Liver (tissue), 9 donors: ENCODE results near the gene GTF2F2. TPM values are rescaled to one million over a fixed set of nuclear protein-coding genes. Genes with fewer than 3 reads are reported as not detected.

Source experiments
- DNase-seq: peaks from one replicate; pipeline ENCODE4 v3.0.0-alpha.2; 2017; ENCODE audit warnings: low spot score
- H3K27ac ChIP-seq, 2 donors: one replicate each; pipeline ENCODE4 v1.7.0; 2013; ENCODE audit warnings: inconsistent platforms in 2 of 2, low read length in 2 of 2, control low read depth in 1 of 2, low read depth in 1 of 2, mild to moderate bottlenecking in 1 of 2
- H3K27me3 ChIP-seq, 4 donors: one replicate each; pipeline versions ENCODE4 v1.6.1 to v1.7.0; 2013; ENCODE audit warnings: low read length in 3 of 4, inconsistent platforms in 1 of 4, mild to moderate bottlenecking in 1 of 4, moderate library complexity in 1 of 4; ENCODE audit not compliant: control insufficient read depth in 4 of 4, insufficient read depth in 4 of 4
- H3K36me3 ChIP-seq, 4 donors: one replicate each; pipeline versions ENCODE4 v1.6.1 to v1.7.0; 2013; ENCODE audit warnings: low read length in 3 of 4, mild to moderate bottlenecking in 3 of 4, low read depth in 1 of 4, moderate library complexity in 1 of 4; ENCODE audit not compliant: control insufficient read depth in 4 of 4, insufficient read depth in 3 of 4
- H3K4me1 ChIP-seq, 4 donors: one replicate each; pipeline versions ENCODE4 v1.6.1 to v1.7.0; 2013; ENCODE audit warnings: low read length in 3 of 4, mild to moderate bottlenecking in 3 of 4, moderate library complexity in 1 of 4; ENCODE audit not compliant: control insufficient read depth in 4 of 4, insufficient read depth in 4 of 4
- H3K4me3 ChIP-seq, 3 donors: one replicate each; pipeline versions ENCODE4 v1.6.1 to v1.7.0; 2013; ENCODE audit warnings: low read length in 3 of 3, control low read depth in 1 of 3, low read depth in 1 of 3, mild to moderate bottlenecking in 1 of 3
- H3K9ac ChIP-seq, 2 donors: one replicate each; pipeline ENCODE4 v1.7.0; 2013; ENCODE audit warnings: low read length in 2 of 2, mild to moderate bottlenecking in 2 of 2, moderate library complexity in 2 of 2, control low read depth in 1 of 2, low read depth in 1 of 2
- H3K9me3 ChIP-seq, 4 donors: one replicate each; pipeline versions ENCODE4 v1.6.1 to v1.7.0; 2013; ENCODE audit warnings: low read length in 3 of 4; ENCODE audit not compliant: control insufficient read depth in 4 of 4
- EGR1 ChIP-seq, 2 donors: IDR thresholded peaks; 2 replicates each; pipeline ENCODE4 v1.6.1; 2016 to 2018; ENCODE audit warnings: antibody characterized with exemption in 2 of 2, low read depth in 2 of 2
- FOXA1 ChIP-seq: IDR thresholded peaks from 2 replicates; pipeline ENCODE4 v1.6.1; 2016; ENCODE audit warnings: antibody characterized with exemption
- FOXA2 ChIP-seq: IDR thresholded peaks from 2 replicates; pipeline ENCODE4 v1.6.1; 2016; ENCODE audit warnings: antibody characterized with exemption
- GABPA ChIP-seq, 2 donors: IDR thresholded peaks in 1 of 2; conservative IDR thresholded peaks in 1 of 2; 2 replicates each; pipeline ENCODE4 v1.6.1; 2016; ENCODE audit warnings: antibody characterized with exemption in 2 of 2, mild to moderate bottlenecking in 1 of 2, moderate library complexity in 1 of 2
- HNF4A ChIP-seq, 2 donors: conservative IDR thresholded peaks; 2 replicates each; pipeline ENCODE4 v1.6.1; 2016; ENCODE audit warnings: antibody characterized with exemption in 2 of 2, mild to moderate bottlenecking in 2 of 2
- HNF4G ChIP-seq: IDR thresholded peaks from 2 replicates; pipeline ENCODE4 v1.6.1; 2016; ENCODE audit warnings: antibody characterized with exemption
- JUND ChIP-seq, 2 donors: IDR thresholded peaks; 2 replicates each; pipeline ENCODE4 v1.6.1; 2016; ENCODE audit warnings: antibody characterized with exemption in 2 of 2
- NR2F2 ChIP-seq: IDR thresholded peaks from 2 replicates; pipeline ENCODE4 v1.6.1; 2016; ENCODE audit warnings: antibody characterized with exemption
- RAD21 ChIP-seq, 2 donors: IDR thresholded peaks; 2 replicates each; pipeline ENCODE4 v1.6.1; 2016; ENCODE audit warnings: antibody characterized with exemption in 2 of 2, mild to moderate bottlenecking in 2 of 2
- RXRA ChIP-seq, 2 donors: IDR thresholded peaks; 2 replicates each; pipeline ENCODE4 v1.6.1; 2017 to 2018; ENCODE audit warnings: antibody characterized with exemption in 2 of 2, mild to moderate bottlenecking in 1 of 2
- SP1 ChIP-seq: IDR thresholded peaks from 2 replicates; pipeline ENCODE4 v1.6.1; 2018; ENCODE audit warnings: antibody characterized with exemption, mild to moderate bottlenecking
- TAF1 ChIP-seq: conservative IDR thresholded peaks from 2 replicates; pipeline ENCODE4 v1.6.1; 2016; ENCODE audit warnings: antibody characterized with exemption, mild to moderate bottlenecking
- YY1 ChIP-seq: IDR thresholded peaks from 2 replicates; pipeline ENCODE4 v1.6.1; 2016; ENCODE audit warnings: antibody characterized with exemption, mild to moderate bottlenecking
- WGBS: extraction: QIAGEN DNeasy Blood & Tissue Kit; methylation state at CpG from one replicate; pipeline ENCODE4 v1.1.7; 2013; 5-methylcytosine and 5-hydroxymethylcytosine counted together
- polyA plus RNA-seq, 2 donors: library from polyadenylated mRNA; stranded (reverse) in 1 of 2; unstranded in 1 of 2; fragments of 200-250 nt in 1 of 2; fragments of >200 nt in 1 of 2; fragmentation: Nextera tagmentation in 1 of 2; extraction: Ambion mirVana in 1 of 2; gene quantifications; one replicate each; pipeline versions ENCODE4 v1.2.1 to v1.2.3, GENCODE V29; 2013 to 2015
- total RNA-seq, 2 donors: library from RNA; depleted of rRNA; stranded (reverse); fragments of >200 nt; gene quantifications; one replicate each; pipeline ENCODE4 v1.2.3, GENCODE V29; 2014
- TF ChIP-seq, protein P1 (sequence below): IDR thresholded peaks from 2 replicates; pipeline ENCODE4 v1.6.1; 2016; ENCODE audit warnings: antibody characterized with exemption
- TF ChIP-seq, protein P2 (sequence below): fragments of 150-350 bp; IDR thresholded peaks from 2 replicates; pipeline ENCODE4 v1.5.1; 2017; ENCODE audit warnings: improper control_type of control experiment, low read depth, low read length; ENCODE audit not compliant: missing input control
- TF ChIP-seq, protein P3 (sequence below): IDR thresholded peaks from 2 replicates; pipeline ENCODE4 v1.6.1; 2016; ENCODE audit warnings: antibody characterized with exemption
- TF ChIP-seq, protein P4 (sequence below): IDR thresholded peaks from 2 replicates; pipeline ENCODE4 v1.6.1; 2016; ENCODE audit warnings: antibody characterized with exemption
- donor health status: healthy.
- donor health status: healthy.
- donor health status: healthy.
- donor health status: healthy.
- donor health status: healthy.

The GTF2F2 gene
- total and polyA plus RNA-seq, 4 donors = 6.0 to 8.5 (median 7.3) TPM

DNA sequence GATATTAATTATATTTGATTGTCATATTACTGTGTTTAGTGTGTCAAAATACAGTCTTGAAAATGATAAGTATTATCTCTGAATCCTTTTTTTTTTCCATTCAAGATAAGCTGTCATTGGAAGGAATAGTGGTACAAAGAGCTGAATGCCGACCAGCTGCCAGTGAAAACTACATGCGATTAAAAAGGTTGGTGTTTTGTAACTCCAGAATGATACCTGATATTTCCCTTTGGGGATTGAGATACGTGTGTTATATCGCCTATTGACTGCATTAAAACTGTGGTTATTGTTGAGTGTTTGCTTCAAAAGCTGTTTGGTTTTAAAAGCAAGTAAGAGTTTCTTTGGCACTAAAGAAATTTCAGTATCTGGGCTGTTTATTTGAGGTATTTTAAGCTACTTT is 87.0 kb downstream of the GTF2F2 start:
- Histone ChIP-seq H3K4me3 (no peak overlapping the region), H3K4me1 (peaks cover 0 to 8% (median 4%) of the 10 kb centered on the region in 4 donors), H3K9me3 (no peaks in the 10 kb centered on the region), H3K36me3 (peaks cover 0 to 5% (median 3%) of the 10 kb centered on the region in 4 donors), H3K27me3 (no peaks in the 10 kb centered on the region), H3K27ac (peak overlapping the region in 1 of 2 donors; percentile 50), H3K9ac (peak overlapping the region in 1 of 2 donors; percentile 11)
- 36% methylated on average over 4 of the region's 4 CpGs for WGBS
- no peak for TF ChIP-seq HNF4A (conservative IDR thresholded peaks at IDR 0.05)
- no peak for TF ChIP-seq FOXA1
- no peak for DNase-seq

DNA sequence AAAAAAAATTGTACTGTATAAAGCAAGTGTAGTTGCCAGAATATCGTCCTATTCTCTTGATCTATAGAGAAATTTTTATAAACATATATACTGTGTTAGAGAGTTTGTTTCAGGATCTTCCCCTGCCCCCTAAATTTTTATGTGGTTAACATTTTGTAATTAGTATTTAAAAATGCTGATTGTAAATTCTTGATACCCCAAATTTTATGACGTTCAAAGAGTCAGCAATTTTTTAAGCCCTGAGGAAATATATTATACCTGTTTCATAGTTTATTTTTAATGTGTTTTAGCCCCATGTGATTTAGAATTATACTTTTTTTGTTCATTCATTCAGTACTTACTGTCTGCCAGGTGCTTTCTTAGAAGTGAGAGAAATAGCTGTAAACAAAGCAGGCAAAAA is 87.8 kb downstream of the GTF2F2 start:
- Histone ChIP-seq H3K27me3 (no peaks in the 10 kb centered on the region), H3K9ac (no peak overlapping the region), H3K27ac (no peak overlapping the region), H3K9me3 (no peaks in the 10 kb centered on the region), H3K4me3 (no peak overlapping the region), H3K4me1 (peaks cover 0 to 8% (median 4%) of the 10 kb centered on the region in 4 donors), H3K36me3 (peaks cover 0 to 5% (median 3%) of the 10 kb centered on the region in 4 donors)
- no peak for DNase-seq
- 97% methylated on average over 2 of the region's 2 CpGs for WGBS
- no peak for TF ChIP-seq FOXA2
- TF ChIP-seq SP1 = no peak
- TF ChIP-seq, protein P1, sequence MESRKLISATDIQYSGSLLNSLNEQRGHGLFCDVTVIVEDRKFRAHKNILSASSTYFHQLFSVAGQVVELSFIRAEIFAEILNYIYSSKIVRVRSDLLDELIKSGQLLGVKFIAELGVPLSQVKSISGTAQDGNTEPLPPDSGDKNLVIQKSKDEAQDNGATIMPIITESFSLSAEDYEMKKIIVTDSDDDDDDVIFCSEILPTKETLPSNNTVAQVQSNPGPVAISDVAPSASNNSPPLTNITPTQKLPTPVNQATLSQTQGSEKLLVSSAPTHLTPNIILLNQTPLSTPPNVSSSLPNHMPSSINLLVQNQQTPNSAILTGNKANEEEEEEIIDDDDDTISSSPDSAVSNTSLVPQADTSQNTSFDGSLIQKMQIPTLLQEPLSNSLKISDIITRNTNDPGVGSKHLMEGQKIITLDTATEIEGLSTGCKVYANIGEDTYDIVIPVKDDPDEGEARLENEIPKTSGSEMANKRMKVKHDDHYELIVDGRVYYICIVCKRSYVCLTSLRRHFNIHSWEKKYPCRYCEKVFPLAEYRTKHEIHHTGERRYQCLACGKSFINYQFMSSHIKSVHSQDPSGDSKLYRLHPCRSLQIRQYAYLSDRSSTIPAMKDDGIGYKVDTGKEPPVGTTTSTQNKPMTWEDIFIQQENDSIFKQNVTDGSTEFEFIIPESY = no peak
- no peak for TF ChIP-seq TAF1
- TF ChIP-seq, protein P2, sequence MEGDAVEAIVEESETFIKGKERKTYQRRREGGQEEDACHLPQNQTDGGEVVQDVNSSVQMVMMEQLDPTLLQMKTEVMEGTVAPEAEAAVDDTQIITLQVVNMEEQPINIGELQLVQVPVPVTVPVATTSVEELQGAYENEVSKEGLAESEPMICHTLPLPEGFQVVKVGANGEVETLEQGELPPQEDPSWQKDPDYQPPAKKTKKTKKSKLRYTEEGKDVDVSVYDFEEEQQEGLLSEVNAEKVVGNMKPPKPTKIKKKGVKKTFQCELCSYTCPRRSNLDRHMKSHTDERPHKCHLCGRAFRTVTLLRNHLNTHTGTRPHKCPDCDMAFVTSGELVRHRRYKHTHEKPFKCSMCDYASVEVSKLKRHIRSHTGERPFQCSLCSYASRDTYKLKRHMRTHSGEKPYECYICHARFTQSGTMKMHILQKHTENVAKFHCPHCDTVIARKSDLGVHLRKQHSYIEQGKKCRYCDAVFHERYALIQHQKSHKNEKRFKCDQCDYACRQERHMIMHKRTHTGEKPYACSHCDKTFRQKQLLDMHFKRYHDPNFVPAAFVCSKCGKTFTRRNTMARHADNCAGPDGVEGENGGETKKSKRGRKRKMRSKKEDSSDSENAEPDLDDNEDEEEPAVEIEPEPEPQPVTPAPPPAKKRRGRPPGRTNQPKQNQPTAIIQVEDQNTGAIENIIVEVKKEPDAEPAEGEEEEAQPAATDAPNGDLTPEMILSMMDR = no peak
- TF ChIP-seq JUND (IDR thresholded peaks at IDR 0.05) = no peak

DNA sequence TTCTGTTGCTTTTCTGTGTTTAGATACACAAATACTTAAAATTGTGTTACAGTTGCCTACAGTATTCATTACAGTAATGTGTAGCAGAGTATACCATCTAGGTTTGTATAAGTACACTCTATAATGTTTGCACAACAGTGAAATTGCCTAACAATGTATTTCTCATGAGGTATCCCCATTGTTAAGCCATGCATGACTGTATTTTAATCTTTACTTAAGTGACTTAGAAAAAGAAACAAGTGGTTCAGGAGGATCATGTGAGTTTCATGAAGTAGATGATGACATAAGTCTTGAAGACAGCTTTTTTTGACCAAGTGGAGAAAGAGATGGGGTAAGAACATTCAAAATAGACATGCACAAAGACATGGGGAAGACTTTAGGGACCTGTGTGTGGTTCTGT is 88.9 kb downstream of the GTF2F2 start:
- no peaks in the 10 kb centered on the region for H3K9me3 ChIP-seq
- H3K4me1 ChIP-seq = peaks cover 0 to 8% (median 4%) of the 10 kb centered on the region in 4 donors
- H3K9ac ChIP-seq = no peak overlapping the region
- no peak overlapping the region for H3K27ac ChIP-seq
- no peaks in the 10 kb centered on the region for H3K27me3 ChIP-seq
- no peak overlapping the region for H3K4me3 ChIP-seq
- peaks cover 0 to 5% (median 3%) of the 10 kb centered on the region in 4 donors for H3K36me3 ChIP-seq
- no peak for DNase-seq
- no peak for TF ChIP-seq HNF4A (conservative IDR thresholded peaks at IDR 0.05)
- TF ChIP-seq, protein P3, sequence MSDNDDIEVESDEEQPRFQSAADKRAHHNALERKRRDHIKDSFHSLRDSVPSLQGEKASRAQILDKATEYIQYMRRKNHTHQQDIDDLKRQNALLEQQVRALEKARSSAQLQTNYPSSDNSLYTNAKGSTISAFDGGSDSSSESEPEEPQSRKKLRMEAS = no peak
- TF ChIP-seq, protein P2 = no peak
- TF ChIP-seq EGR1 (IDR thresholded peaks at IDR 0.05; ENCODE audit: low read depth in 2 of 2) = no peak
- no peak for TF ChIP-seq HNF4G
- TF ChIP-seq FOXA2 = no peak
- no peak for TF ChIP-seq NR2F2
- no peak for TF ChIP-seq RAD21 (IDR thresholded peaks at IDR 0.05)
- TF ChIP-seq, protein P1 = no peak
- no peak for TF ChIP-seq FOXA1
- no peak for TF ChIP-seq GABPA (IDR thresholded peaks at IDR 0.05 in 1 of 2, conservative IDR thresholded peaks at IDR 0.05 in 1 of 2)
- no peak for TF ChIP-seq SP1
- no peak for TF ChIP-seq JUND (IDR thresholded peaks at IDR 0.05)
- no peak for TF ChIP-seq YY1
- TF ChIP-seq TAF1 = no peak
- TF ChIP-seq RXRA (IDR thresholded peaks at IDR 0.05) = no peak
- TF ChIP-seq, protein P4, sequence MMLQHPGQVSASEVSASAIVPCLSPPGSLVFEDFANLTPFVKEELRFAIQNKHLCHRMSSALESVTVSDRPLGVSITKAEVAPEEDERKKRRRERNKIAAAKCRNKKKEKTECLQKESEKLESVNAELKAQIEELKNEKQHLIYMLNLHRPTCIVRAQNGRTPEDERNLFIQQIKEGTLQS = no peak
